HFF-Myc (cell line): ENCODE data around the gene UFL1.
A peak's percentile ranks its signal among the peaks of the same experiment; 100 is the strongest.
"Not testable (repeated sequence)": the region's sequence is repeated elsewhere in the genome, so short reads cannot be mapped to it uniquely, and the experiment has no call there.

ENCODE experiments used
- DNase-seq: peaks from one replicate; pipeline ENCODE4 v3.0.0-alpha.2; 2011; ENCODE audit warnings: low read depth; ENCODE audit errors: extremely low read depth
- H3K4me3 ChIP-seq: replicated peaks from 2 replicates; pipeline ENCODE4 v1.5.1; 2011; ENCODE audit warnings: low read depth, mild to moderate bottlenecking, control low read depth, low read length
- CTCF ChIP-seq: IDR thresholded peaks from 2 replicates; pipeline ENCODE4 v1.5.1; 2012; ENCODE audit warnings: mild to moderate bottlenecking, low read depth, low read length, control low read depth; ENCODE audit errors: missing control alignments

Gene UFL1

DNA sequence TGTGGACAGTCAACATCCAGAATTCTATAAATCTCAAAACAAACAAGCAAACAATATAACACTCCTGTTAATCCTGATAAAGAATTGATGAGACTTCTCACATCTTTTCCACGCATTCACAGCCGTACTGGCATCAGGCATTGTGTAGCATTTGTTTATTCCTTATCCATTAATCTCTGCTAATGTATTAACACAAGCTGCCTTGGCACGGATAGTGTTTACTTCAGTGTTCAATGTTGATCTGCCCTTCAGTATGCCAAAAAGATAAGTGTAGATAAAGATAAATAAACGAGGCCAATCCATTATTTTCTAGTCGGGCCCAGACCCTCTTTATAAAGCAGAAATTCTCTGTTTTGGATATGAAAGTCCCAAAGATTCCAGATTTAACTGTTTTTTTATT is 16.1 kb downstream of the UFL1 start:
- DNase-seq = no peak
- no peak overlapping the region for H3K4me3 ChIP-seq
- TF ChIP-seq CTCF = no peak

DNA sequence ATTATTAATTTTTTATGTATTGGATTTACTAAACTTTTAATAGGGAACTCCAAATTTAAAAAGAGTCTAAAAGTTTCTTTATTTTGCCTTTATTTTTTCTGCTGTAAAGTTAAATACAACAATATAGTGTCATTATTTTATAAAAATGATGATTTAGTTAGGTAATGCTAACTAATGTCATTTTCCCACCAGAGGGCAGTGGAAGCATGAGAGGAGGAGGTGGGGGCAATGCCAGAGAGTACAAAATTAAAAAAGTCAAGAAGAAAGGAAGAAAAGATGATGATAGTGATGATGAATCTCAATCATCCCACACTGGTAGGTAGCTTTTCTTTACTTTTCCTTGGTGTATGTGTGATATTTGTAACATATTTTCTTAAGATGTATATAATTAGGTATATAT is 21.1 kb downstream of the UFL1 start:
- TF ChIP-seq CTCF = peak; percentile 30
- no peak for DNase-seq
- no peak overlapping the region for H3K4me3 ChIP-seq

DNA sequence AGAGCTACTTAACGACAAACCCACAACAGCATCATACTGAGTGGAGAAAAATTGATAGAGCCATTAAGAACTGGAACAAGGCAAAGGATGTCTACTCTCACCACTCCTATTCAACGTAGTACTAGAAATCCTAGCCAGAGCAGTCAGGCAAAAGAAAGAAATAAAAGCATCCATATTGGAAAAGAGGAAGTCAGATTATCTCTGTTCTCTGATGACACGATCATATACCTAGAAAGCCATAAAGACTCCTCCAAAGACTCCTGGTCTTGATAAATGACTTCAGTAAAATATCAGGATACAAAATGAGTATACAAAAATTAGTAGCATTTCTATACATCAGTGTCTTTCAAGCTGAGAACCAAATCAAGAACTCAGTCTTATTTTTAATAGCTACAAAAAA is 24.3 kb downstream of the UFL1 start:
- no peak overlapping the region for H3K4me3 ChIP-seq
- TF ChIP-seq CTCF = no peak
- DNase-seq = no peak

DNA sequence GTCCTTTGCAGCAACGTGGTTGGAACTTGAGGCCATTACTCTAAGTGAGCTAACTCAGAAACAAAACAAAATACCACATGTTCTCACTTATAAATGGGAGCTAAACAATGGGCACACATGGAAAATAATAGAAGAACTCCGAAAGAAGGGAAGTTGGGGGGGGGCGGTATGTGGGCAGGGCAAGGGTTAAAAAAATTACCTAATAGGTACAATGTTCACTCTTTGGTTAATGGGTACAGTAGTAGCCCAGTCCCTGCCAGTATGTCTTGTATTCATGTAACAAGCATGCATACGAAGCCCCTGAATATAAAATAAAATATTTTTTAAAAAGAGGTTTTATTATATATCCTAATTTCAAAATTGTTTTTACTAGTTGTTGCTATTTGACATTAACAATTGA is 26.0 kb downstream of the UFL1 start:
- TF ChIP-seq CTCF = no peak
- no peak overlapping the region for H3K4me3 ChIP-seq
- no peak for DNase-seq

GRCh38 chr6:96554558-96554957 is 33.0 kb downstream of the UFL1 start:
- no peak for DNase-seq
- TF ChIP-seq CTCF = no peak
- no peak overlapping the region for H3K4me3 ChIP-seq

DNA sequence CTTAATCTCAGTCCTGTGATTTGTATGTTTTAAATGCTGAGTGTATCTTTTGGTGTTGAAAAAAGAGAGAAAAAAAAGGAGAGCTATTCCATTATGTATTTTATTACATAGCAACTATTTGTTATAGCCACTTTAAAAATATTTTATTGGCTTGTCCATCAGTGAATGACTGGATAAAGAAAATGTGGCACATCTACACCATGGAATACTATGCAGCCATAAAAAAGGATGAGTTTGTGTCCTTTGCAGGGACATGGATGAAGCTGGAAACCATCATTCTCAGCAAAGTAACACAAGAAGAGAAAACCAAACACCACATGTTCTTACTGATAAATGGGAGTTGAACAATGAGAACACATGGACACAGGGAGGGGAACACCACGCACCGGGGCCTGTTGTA is 38.1 kb downstream of the UFL1 start:
- H3K4me3 ChIP-seq, DNase-seq: not testable (repeated sequence)

DNA sequence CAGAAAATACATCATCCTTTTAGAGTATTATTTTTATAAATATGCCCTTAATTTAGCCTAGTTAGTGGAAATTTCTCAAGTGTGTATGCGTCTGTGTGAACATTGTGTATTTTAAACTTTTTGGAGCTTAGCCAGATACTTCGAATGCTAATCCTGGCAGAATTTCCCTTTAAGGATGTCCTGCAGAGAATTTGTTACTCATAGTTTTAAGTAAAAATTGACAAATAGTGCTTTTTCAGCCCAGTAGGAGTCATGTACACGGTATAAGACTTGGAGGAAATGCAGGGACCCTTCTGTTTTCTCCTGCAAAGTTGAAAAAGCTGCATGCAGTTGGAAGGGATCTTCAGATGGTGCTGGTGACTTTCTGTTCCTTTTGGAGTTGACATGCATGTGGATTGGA is 41.3 kb downstream of the UFL1 start, which contains the start of gene FHL5:
FHL5 (plus strand) TSS at position 243 of the 400 bp plus-strand sequence. CDS start 40,486 bp downstream, outside the sequence.
- no peak for DNase-seq
- no peak within 1 kb of the TSS for H3K4me3 ChIP-seq
- no peak for TF ChIP-seq CTCF
